Measurements from ENCODE around the gene PRKCZ. TPM values are rescaled to one million over a fixed set of nuclear protein-coding genes. Genes with fewer than 3 reads are reported as not detected.

The PRKCZ gene
- total RNA-seq, 3 donors from 2014 or later (not counting 1 experiment from before 2014, with no cell fraction given), result 25.1 to 37.1 (median 30.5) TPM

GRCh38 chr1:2209400-2210083 is 159.3 kb downstream of the PRKCZ start:
- 89% methylated on average over 18 of the region's 18 CpGs for WGBS (ENCODE audit: insufficient coverage)
- ATAC-seq (no peak), DNase-seq (no peak)
- H3K27me3 Mint-ChIP-seq (ENCODE audit: low read depth in 2 of 2), result no peaks in the 10 kb centered on the region
- peaks cover 27% of the 10 kb centered on the region for H3K4me1 ChIP-seq (ENCODE audit: control insufficient read depth, insufficient read depth, low read length)
- H3K9me3 Mint-ChIP-seq, result no peaks in the 10 kb centered on the region
- H3K9me3 ChIP-seq (ENCODE audit: control insufficient read depth, insufficient read depth, low read length), result no peaks in the 10 kb centered on the region
- H3K4me3 Mint-ChIP-seq, result peak overlapping the region; percentile 49
- peaks cover 5% of the 10 kb centered on the region for H3K27me3 ChIP-seq (ENCODE audit: control insufficient read depth, insufficient read depth, low read length)
- TF ChIP-seq CTCF (IDR thresholded peaks at IDR 0.05), result no peak
- no peak overlapping the region for H3K27ac Mint-ChIP-seq
- no peaks in the 10 kb centered on the region for H3K36me3 ChIP-seq (ENCODE audit: control insufficient read depth, insufficient read depth, low read length)
- intact Hi-C loops (cut with micrococcal nuclease), result no loop called here
- H3K4me1 Mint-ChIP-seq, result peaks cover 0 to 7% of the 10 kb centered on the region in 2 donors
- no peak overlapping the region for H3K4me3 ChIP-seq (ENCODE audit: low read length)
- no peak overlapping the region for H3K27ac ChIP-seq (ENCODE audit: low read length)
- no peaks in the 10 kb centered on the region for H3K36me3 Mint-ChIP-seq

- WGBS (ENCODE audit: insufficient coverage), result 83% methylated on average over 15 of the region's 19 CpGs
- H3K27ac Mint-ChIP-seq, result no peak overlapping the region
- no peaks in the 10 kb centered on the region for H3K27me3 Mint-ChIP-seq (ENCODE audit: low read depth in 2 of 2)
These were observed 160.0 kb downstream of the PRKCZ start for GRCh38 chr1:2210084-2210653.

GRCh38 chr1:2210786-2211185 is 160.6 kb downstream of the PRKCZ start:
- ATAC-seq (no peak), DNase-seq (no peak)
- TF ChIP-seq CTCF (IDR thresholded peaks at IDR 0.05), result no peak
- Mint-ChIP-seq H3K27me3 (ENCODE audit: low read depth in 2 of 2) (peaks cover 0 to 1% of the 10 kb centered on the region in 2 donors), H3K4me3 (no peak overlapping the region), H3K4me1 (peaks cover 0 to 5% of the 10 kb centered on the region in 2 donors), H3K9me3 (no peaks in the 10 kb centered on the region), H3K36me3 (no peaks in the 10 kb centered on the region), H3K27ac (no peak overlapping the region)
- no peak overlapping the region for H3K27ac ChIP-seq (ENCODE audit: low read length)
- WGBS (ENCODE audit: insufficient coverage), result 92% methylated on average over 13 of the region's 13 CpGs
- H3K27me3 ChIP-seq (ENCODE audit: control insufficient read depth, insufficient read depth, low read length), result peaks cover 5% of the 10 kb centered on the region
- H3K36me3 ChIP-seq (ENCODE audit: control insufficient read depth, insufficient read depth, low read length), result no peaks in the 10 kb centered on the region
- H3K4me1 ChIP-seq (ENCODE audit: control insufficient read depth, insufficient read depth, low read length), result peaks cover 22% of the 10 kb centered on the region
- no peaks in the 10 kb centered on the region for H3K9me3 ChIP-seq (ENCODE audit: control insufficient read depth, insufficient read depth, low read length)
- no peak overlapping the region for H3K4me3 ChIP-seq (ENCODE audit: low read length)
- intact Hi-C loops (cut with micrococcal nuclease), result no loop called here

More at GRCh38 chr1:2210084-2210653, 160.0 kb downstream of the PRKCZ start:
- H3K27me3 ChIP-seq (ENCODE audit: control insufficient read depth, insufficient read depth, low read length), result peaks cover 5% of the 10 kb centered on the region
- no peak overlapping the region for H3K4me3 ChIP-seq (ENCODE audit: low read length)
- DNase-seq (no peak), ATAC-seq (no peak)
- intact Hi-C loops (cut with micrococcal nuclease), result no loop called here
- no peak overlapping the region for H3K4me3 Mint-ChIP-seq
- H3K4me1 Mint-ChIP-seq, result peaks cover 0 to 5% of the 10 kb centered on the region in 2 donors
- H3K36me3 ChIP-seq (ENCODE audit: control insufficient read depth, insufficient read depth, low read length), result no peaks in the 10 kb centered on the region
- no peaks in the 10 kb centered on the region for H3K36me3 Mint-ChIP-seq
- H3K27ac ChIP-seq (ENCODE audit: low read length), result no peak overlapping the region
- H3K9me3 Mint-ChIP-seq, result no peaks in the 10 kb centered on the region
- TF ChIP-seq CTCF (IDR thresholded peaks at IDR 0.05), result no peak
- no peaks in the 10 kb centered on the region for H3K9me3 ChIP-seq (ENCODE audit: control insufficient read depth, insufficient read depth, low read length)
- peaks cover 25% of the 10 kb centered on the region for H3K4me1 ChIP-seq (ENCODE audit: control insufficient read depth, insufficient read depth, low read length)

GRCh38 chr1:2212274-2212531 is 162.0 kb downstream of the PRKCZ start:
- no peak overlapping the region for H3K4me3 Mint-ChIP-seq

More at GRCh38 chr1:2212274-2212531, 162.0 kb downstream of the PRKCZ start:
- Mint-ChIP-seq H3K4me1 (no peaks in the 10 kb centered on the region), H3K27me3 (ENCODE audit: low read depth in 2 of 2) (peaks cover 0 to 3% of the 10 kb centered on the region in 2 donors), H3K36me3 (no peaks in the 10 kb centered on the region), H3K9me3 (no peaks in the 10 kb centered on the region), H3K27ac (no peak overlapping the region)
- no peaks in the 10 kb centered on the region for H3K36me3 ChIP-seq (ENCODE audit: control insufficient read depth, insufficient read depth, low read length)
- no peak for DNase-seq
- no peak for TF ChIP-seq CTCF (IDR thresholded peaks at IDR 0.05)
- no peaks in the 10 kb centered on the region for H3K9me3 ChIP-seq (ENCODE audit: control insufficient read depth, insufficient read depth, low read length)
- intact Hi-C loops (cut with micrococcal nuclease), result no loop called here
- peaks cover 5% of the 10 kb centered on the region for H3K27me3 ChIP-seq (ENCODE audit: control insufficient read depth, insufficient read depth, low read length)
- no peak overlapping the region for H3K4me3 ChIP-seq (ENCODE audit: low read length)
- 81% methylated on average over 9 of the region's 10 CpGs for WGBS (ENCODE audit: insufficient coverage)
- H3K4me1 ChIP-seq (ENCODE audit: control insufficient read depth, insufficient read depth, low read length), result peaks cover 16% of the 10 kb centered on the region
- H3K27ac ChIP-seq (ENCODE audit: low read length), result no peak overlapping the region
- ATAC-seq, result no peak
